ENCODE results near the gene SYDE2. TPM values are rescaled to one million over a fixed set of nuclear protein-coding genes. Genes with fewer than 3 reads are reported as not detected.

SYDE2 gene
- total and polyA plus RNA-seq, 2 donors (not counting 1 experiment from before 2014, with no cell fraction given) = 3.6 to 7.4 TPM

- peak in 1 of 2 donors; percentile 50 for DNase-seq (ENCODE audit: low read depth in 2 of 2)
- no peaks in the 10 kb centered on the region for H3K36me3 ChIP-seq (ENCODE audit: control insufficient read depth, insufficient read depth, low read length)
- no peak overlapping the region for H3K27ac ChIP-seq (ENCODE audit: insufficient read depth, low read length)
- no peak overlapping the region for H3K9ac ChIP-seq (ENCODE audit: insufficient read depth, low read length)
- no peak for TF ChIP-seq EZH2 (IDR thresholded peaks at IDR 0.05; ENCODE audit: low read length, missing control alignments)
- TF ChIP-seq CTCF (conservative IDR thresholded peaks at IDR 0.05 in 1 of 2, IDR thresholded peaks at IDR 0.05 in 1 of 2; ENCODE audit: low read depth in 1 of 2, low read length in 2 of 2) = no peak
- no peaks in the 10 kb centered on the region for H3K79me2 ChIP-seq (ENCODE audit: control insufficient read depth, insufficient read depth, low read length)
- no peak overlapping the region for H2AFZ ChIP-seq (ENCODE audit: low read length)
- H3K4me2 ChIP-seq (ENCODE audit: extremely low read depth, insufficient read depth, low read length) = no peak overlapping the region
- no peaks in the 10 kb centered on the region for H3K9me3 ChIP-seq (ENCODE audit: control insufficient read depth, insufficient read depth, low read depth, low read length)
- H3K4me3 ChIP-seq (replicated peaks in 1 of 4; ENCODE audit: control extremely low read depth in 1 of 4, insufficient read depth in 1 of 4, low read depth in 3 of 4, low read length in 4 of 4) = no peak overlapping the region
- H3K4me1 ChIP-seq (ENCODE audit: control insufficient read depth, extremely low read depth, insufficient read depth, low read length) = no peaks in the 10 kb centered on the region
- H3K27me3 ChIP-seq (ENCODE audit: control insufficient read depth, insufficient read depth, low read length) = no peaks in the 10 kb centered on the region
- no peaks in the 10 kb centered on the region for H4K20me1 ChIP-seq (ENCODE audit: control insufficient read depth, extremely low read depth, insufficient read depth, low read length)
These were observed 25.0 kb upstream of the SYDE2 start for GRCh38 chr1:85225624-85226380.

- no peak overlapping the region for H2AFZ ChIP-seq (ENCODE audit: low read length)
- TF ChIP-seq EZH2 (IDR thresholded peaks at IDR 0.05; ENCODE audit: low read length, missing control alignments) = no peak
- TF ChIP-seq CTCF (conservative IDR thresholded peaks at IDR 0.05 in 1 of 2, IDR thresholded peaks at IDR 0.05 in 1 of 2; ENCODE audit: low read depth in 1 of 2, low read length in 2 of 2) = no peak
- H3K27ac ChIP-seq (ENCODE audit: insufficient read depth, low read length) = no peak overlapping the region
- no peak overlapping the region for H3K9ac ChIP-seq (ENCODE audit: insufficient read depth, low read length)
- H3K4me1 ChIP-seq (ENCODE audit: control insufficient read depth, extremely low read depth, insufficient read depth, low read length) = no peaks in the 10 kb centered on the region
- H3K27me3 ChIP-seq (ENCODE audit: control insufficient read depth, insufficient read depth, low read length) = no peaks in the 10 kb centered on the region
- no peak overlapping the region for H3K4me3 ChIP-seq (replicated peaks in 1 of 4; ENCODE audit: control extremely low read depth in 1 of 4, insufficient read depth in 1 of 4, low read depth in 3 of 4, low read length in 4 of 4)
- no peak overlapping the region for H3K4me2 ChIP-seq (ENCODE audit: extremely low read depth, insufficient read depth, low read length)
- H4K20me1 ChIP-seq (ENCODE audit: control insufficient read depth, extremely low read depth, insufficient read depth, low read length) = no peaks in the 10 kb centered on the region
- DNase-seq (ENCODE audit: low read depth in 2 of 2) = peak in 1 of 2 donors; percentile 54
- H3K9me3 ChIP-seq (ENCODE audit: control insufficient read depth, insufficient read depth, low read depth, low read length) = no peaks in the 10 kb centered on the region
- H3K79me2 ChIP-seq (ENCODE audit: control insufficient read depth, insufficient read depth, low read length) = no peaks in the 10 kb centered on the region
- no peaks in the 10 kb centered on the region for H3K36me3 ChIP-seq (ENCODE audit: control insufficient read depth, insufficient read depth, low read length)
These were observed 24.2 kb upstream of the SYDE2 start for GRCh38 chr1:85224734-85225623.

GRCh38 chr1:85224295-85224694 lies 23.5 kb upstream of the SYDE2 start:
- no peaks in the 10 kb centered on the region for H3K79me2 ChIP-seq (ENCODE audit: control insufficient read depth, insufficient read depth, low read length)
- no peak overlapping the region for H3K4me3 ChIP-seq (replicated peaks in 1 of 4; ENCODE audit: control extremely low read depth in 1 of 4, insufficient read depth in 1 of 4, low read depth in 3 of 4, low read length in 4 of 4)
- no peaks in the 10 kb centered on the region for H4K20me1 ChIP-seq (ENCODE audit: control insufficient read depth, extremely low read depth, insufficient read depth, low read length)
- no peak overlapping the region for H3K27ac ChIP-seq (ENCODE audit: insufficient read depth, low read length)
- TF ChIP-seq EZH2 (IDR thresholded peaks at IDR 0.05; ENCODE audit: low read length, missing control alignments) (no peak), CTCF (conservative IDR thresholded peaks at IDR 0.05 in 1 of 2, IDR thresholded peaks at IDR 0.05 in 1 of 2; ENCODE audit: low read depth in 1 of 2, low read length in 2 of 2) (no peak)
- no peaks in the 10 kb centered on the region for H3K9me3 ChIP-seq (ENCODE audit: control insufficient read depth, insufficient read depth, low read depth, low read length)
- no peak overlapping the region for H2AFZ ChIP-seq (ENCODE audit: low read length)
- no peak overlapping the region for H3K9ac ChIP-seq (ENCODE audit: insufficient read depth, low read length)
- no peaks in the 10 kb centered on the region for H3K27me3 ChIP-seq (ENCODE audit: control insufficient read depth, insufficient read depth, low read length)
- no peak for DNase-seq (ENCODE audit: low read depth in 2 of 2)
- no peaks in the 10 kb centered on the region for H3K36me3 ChIP-seq (ENCODE audit: control insufficient read depth, insufficient read depth, low read length)
- no peak overlapping the region for H3K4me2 ChIP-seq (ENCODE audit: extremely low read depth, insufficient read depth, low read length)
- H3K4me1 ChIP-seq (ENCODE audit: control insufficient read depth, extremely low read depth, insufficient read depth, low read length) = no peaks in the 10 kb centered on the region

Data from fibroblast of lung (primary cell).